Measurements from ENCODE around the gene CFHR3. TPM values are rescaled to one million over a fixed set of nuclear protein-coding genes. Genes with fewer than 3 reads are reported as not detected.
"Not testable (repeated sequence)": the region's sequence is repeated elsewhere in the genome, so short reads cannot be mapped to it uniquely, and the experiment has no call there.

Gene CFHR3
- polyA plus RNA-seq, 3 donors, result not detected

DNA sequence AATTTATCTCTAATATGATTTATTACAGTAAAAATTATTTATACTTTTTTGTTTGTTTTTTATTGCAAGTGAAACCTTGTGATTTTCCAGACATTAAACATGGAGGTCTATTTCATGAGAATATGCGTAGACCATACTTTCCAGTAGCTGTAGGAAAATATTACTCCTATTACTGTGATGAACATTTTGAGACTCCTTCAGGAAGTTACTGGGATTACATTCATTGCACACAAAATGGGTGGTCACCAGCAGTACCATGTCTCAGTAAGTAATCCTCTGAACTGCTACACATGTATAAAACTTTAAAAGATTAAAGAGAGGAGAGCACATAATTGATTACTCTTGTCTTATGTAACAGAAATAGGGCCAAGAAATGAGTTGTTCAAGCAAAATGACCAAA lies 4.5 kb downstream of the CFHR3 start:
- no peaks in the 10 kb centered on the region for H3K36me3 ChIP-seq (replicated peaks in 1 of 2; ENCODE audit: control insufficient read depth in 1 of 2, insufficient read depth in 2 of 2, low read length in 2 of 2)
- H4K20me1 ChIP-seq (ENCODE audit: insufficient read depth, low read length), result no peaks in the 10 kb centered on the region
- intact Hi-C loops (cut with micrococcal nuclease), result no loop called here
- H3K9me3 Mint-ChIP-seq, result peaks cover 0 to 12% (median 0%) of the 10 kb centered on the region in 7 donors
- no peaks in the 10 kb centered on the region for H3K27me3 ChIP-seq (ENCODE audit: control insufficient read depth in 2 of 2, insufficient read depth in 2 of 2, low read length in 2 of 2)
- no peak overlapping the region for H3K4me2 ChIP-seq (replicated peaks; ENCODE audit: extremely low read depth, low read length, poor library complexity, severe bottlenecking)
- no peak overlapping the region for H3K4me3 ChIP-seq (replicated peaks in 1 of 3; ENCODE audit: low read depth in 2 of 3, low read length in 3 of 3)
- H3K9me3 ChIP-seq (replicated peaks in 1 of 2; ENCODE audit: control insufficient read depth in 1 of 2, insufficient read depth in 1 of 2, low read length in 2 of 2), result no peaks in the 10 kb centered on the region
- no CpG with 5 or more reads among the region's 1 CpG for WGBS (ENCODE audit: insufficient coverage)
- H3K36me3 Mint-ChIP-seq, result no peaks in the 10 kb centered on the region
- H3K9ac ChIP-seq (ENCODE audit: insufficient read depth, low read length, poor library complexity, severe bottlenecking), result no peak overlapping the region
- H3K27ac ChIP-seq (ENCODE audit: low read depth in 1 of 2, low read length in 2 of 2), result no peak overlapping the region
- H3K4me1 Mint-ChIP-seq, result no peaks in the 10 kb centered on the region
- no peaks in the 10 kb centered on the region for H3K79me2 ChIP-seq (ENCODE audit: insufficient read depth, low read length)
- TF ChIP-seq, protein P1, sequence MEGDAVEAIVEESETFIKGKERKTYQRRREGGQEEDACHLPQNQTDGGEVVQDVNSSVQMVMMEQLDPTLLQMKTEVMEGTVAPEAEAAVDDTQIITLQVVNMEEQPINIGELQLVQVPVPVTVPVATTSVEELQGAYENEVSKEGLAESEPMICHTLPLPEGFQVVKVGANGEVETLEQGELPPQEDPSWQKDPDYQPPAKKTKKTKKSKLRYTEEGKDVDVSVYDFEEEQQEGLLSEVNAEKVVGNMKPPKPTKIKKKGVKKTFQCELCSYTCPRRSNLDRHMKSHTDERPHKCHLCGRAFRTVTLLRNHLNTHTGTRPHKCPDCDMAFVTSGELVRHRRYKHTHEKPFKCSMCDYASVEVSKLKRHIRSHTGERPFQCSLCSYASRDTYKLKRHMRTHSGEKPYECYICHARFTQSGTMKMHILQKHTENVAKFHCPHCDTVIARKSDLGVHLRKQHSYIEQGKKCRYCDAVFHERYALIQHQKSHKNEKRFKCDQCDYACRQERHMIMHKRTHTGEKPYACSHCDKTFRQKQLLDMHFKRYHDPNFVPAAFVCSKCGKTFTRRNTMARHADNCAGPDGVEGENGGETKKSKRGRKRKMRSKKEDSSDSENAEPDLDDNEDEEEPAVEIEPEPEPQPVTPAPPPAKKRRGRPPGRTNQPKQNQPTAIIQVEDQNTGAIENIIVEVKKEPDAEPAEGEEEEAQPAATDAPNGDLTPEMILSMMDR (IDR thresholded peaks at IDR 0.05), result no peak
- no peak for DNase-seq
- H3K27me3 Mint-ChIP-seq (ENCODE audit: low read depth in 3 of 3), result no peaks in the 10 kb centered on the region
- no peak overlapping the region for H3K27ac Mint-ChIP-seq
- no peaks in the 10 kb centered on the region for H3K4me1 ChIP-seq (ENCODE audit: control insufficient read depth in 1 of 2, insufficient read depth in 2 of 2, low read length in 2 of 2)
- H3K4me3 Mint-ChIP-seq, result no peak overlapping the region
- H2AFZ ChIP-seq (ENCODE audit: insufficient read depth, low read depth, low read length, poor library complexity, severe bottlenecking), result no peak overlapping the region

DNA sequence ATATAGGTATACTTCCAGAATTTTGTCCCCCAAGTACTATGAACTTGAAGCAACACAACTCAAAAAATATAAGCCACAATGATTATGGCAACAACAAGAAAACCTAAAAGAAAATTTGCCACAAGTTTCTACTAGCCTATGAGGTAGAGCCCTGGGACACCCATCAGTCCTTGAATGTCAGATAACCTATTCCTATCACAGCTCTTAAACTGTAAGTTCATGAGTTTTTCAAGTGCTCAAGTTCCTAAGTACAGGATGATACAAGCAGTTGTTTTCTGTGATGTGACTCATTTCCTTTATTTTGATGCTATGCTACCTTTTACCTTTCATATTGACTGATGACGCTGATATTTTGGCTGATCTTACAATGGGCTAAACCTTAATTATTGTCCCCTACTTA lies 16.6 kb downstream of the CFHR3 start:
- H3K4me2 ChIP-seq (replicated peaks; ENCODE audit: extremely low read depth, low read length, poor library complexity, severe bottlenecking); DNase-seq; H3K4me1 Mint-ChIP-seq; H3K9me3 ChIP-seq (replicated peaks in 1 of 2; ENCODE audit: control insufficient read depth in 1 of 2, insufficient read depth in 1 of 2, low read length in 2 of 2); H3K27me3 Mint-ChIP-seq (ENCODE audit: low read depth in 3 of 3); H2AFZ ChIP-seq (ENCODE audit: insufficient read depth, low read depth, low read length, poor library complexity, severe bottlenecking); H3K36me3 Mint-ChIP-seq; H3K4me1 ChIP-seq (ENCODE audit: control insufficient read depth in 1 of 2, insufficient read depth in 2 of 2, low read length in 2 of 2); H3K4me3 Mint-ChIP-seq; H4K20me1 ChIP-seq (ENCODE audit: insufficient read depth, low read length); H3K79me2 ChIP-seq (ENCODE audit: insufficient read depth, low read length); H3K36me3 ChIP-seq (replicated peaks in 1 of 2; ENCODE audit: control insufficient read depth in 1 of 2, insufficient read depth in 2 of 2, low read length in 2 of 2); H3K27ac Mint-ChIP-seq; H3K9ac ChIP-seq (ENCODE audit: insufficient read depth, low read length, poor library complexity, severe bottlenecking); H3K4me3 ChIP-seq (replicated peaks in 1 of 3; ENCODE audit: low read depth in 2 of 3, low read length in 3 of 3); intact Hi-C loops (cut with micrococcal nuclease); H3K27me3 ChIP-seq (ENCODE audit: control insufficient read depth in 2 of 2, insufficient read depth in 2 of 2, low read length in 2 of 2); H3K27ac ChIP-seq (ENCODE audit: low read depth in 1 of 2, low read length in 2 of 2): not testable (repeated sequence)
- peaks cover 0 to 15% (median 3%) of the 10 kb centered on the region in 7 donors for H3K9me3 Mint-ChIP-seq
- no CpG with 5 or more reads among the region's 1 CpG for WGBS (ENCODE audit: insufficient coverage)

GRCh38 chr1:196794103-196794502 lies 19.5 kb downstream of the CFHR3 start:
- H3K27me3 ChIP-seq (ENCODE audit: control insufficient read depth in 2 of 2, insufficient read depth in 2 of 2, low read length in 2 of 2); intact Hi-C loops (cut with micrococcal nuclease); DNase-seq; H3K4me3 ChIP-seq (replicated peaks in 1 of 3; ENCODE audit: low read depth in 2 of 3, low read length in 3 of 3); H3K9me3 ChIP-seq (replicated peaks in 1 of 2; ENCODE audit: control insufficient read depth in 1 of 2, insufficient read depth in 1 of 2, low read length in 2 of 2); H3K36me3 ChIP-seq (replicated peaks in 1 of 2; ENCODE audit: control insufficient read depth in 1 of 2, insufficient read depth in 2 of 2, low read length in 2 of 2); H3K9ac ChIP-seq (ENCODE audit: insufficient read depth, low read length, poor library complexity, severe bottlenecking); H3K79me2 ChIP-seq (ENCODE audit: insufficient read depth, low read length); H4K20me1 ChIP-seq (ENCODE audit: insufficient read depth, low read length); H3K27ac Mint-ChIP-seq; H3K4me1 Mint-ChIP-seq; H3K4me1 ChIP-seq (ENCODE audit: control insufficient read depth in 1 of 2, insufficient read depth in 2 of 2, low read length in 2 of 2); H3K27me3 Mint-ChIP-seq (ENCODE audit: low read depth in 3 of 3); H3K4me3 Mint-ChIP-seq; H3K36me3 Mint-ChIP-seq; H3K4me2 ChIP-seq (replicated peaks; ENCODE audit: extremely low read depth, low read length, poor library complexity, severe bottlenecking); H2AFZ ChIP-seq (ENCODE audit: insufficient read depth, low read depth, low read length, poor library complexity, severe bottlenecking); H3K27ac ChIP-seq (ENCODE audit: low read depth in 1 of 2, low read length in 2 of 2): not testable (repeated sequence)
- WGBS (ENCODE audit: insufficient coverage), result 80% methylated on average over 1 of the region's 4 CpGs
- H3K9me3 Mint-ChIP-seq, result peaks cover 0 to 12% (median 0%) of the 10 kb centered on the region in 7 donors

All from CD14-positive monocyte (primary cell).